K562 (cell line): ENCODE measurements around the gene DBNDD2. TPM values are rescaled to one million over a fixed set of nuclear protein-coding genes. Genes with fewer than 3 reads are reported as not detected.

Source experiments
- CBFB ChIP-seq: sonication (generic); formaldehyde crosslinking; IDR thresholded peaks from 2 replicates; pipeline ENCODE4 v1.4.0; 2020; ENCODE audit warnings: mild to moderate bottlenecking, missing genetic modification reagents
- FUS ChIP-seq: fragments of 200-400 bp; formaldehyde crosslinking; optimal IDR thresholded peaks from 2 replicates; pipeline ENCODE3; 2017; ENCODE audit warnings: low read depth, low read length
- HOXB6 ChIP-seq: fragments of 250-450 bp; sonication (Bioruptor Pico); IDR thresholded peaks from 2 replicates; pipeline ENCODE4 v1.5.1; 2022; ENCODE audit warnings: mild to moderate bottlenecking, borderline replicate concordance
- MYNN ChIP-seq, 2 experiments: sonication (generic); formaldehyde crosslinking in 1 of 2; IDR thresholded peaks; 2 replicates each; pipeline versions ENCODE4 v1.5.0 to v1.6.1; 2016 to 2020; ENCODE audit warnings: antibody characterized with exemption in 1 of 2, missing genetic modification reagents in 1 of 2
- NFE2L1 ChIP-seq: fragments of 450-650 bp; IDR thresholded peaks from 2 replicates; pipeline ENCODE4 v1.6.1; 2016; ENCODE audit warnings: missing genetic modification characterization, low read depth, mild to moderate bottlenecking, missing compliant biosample characterization, moderate library complexity, borderline replicate concordance
- POLR2B ChIP-seq: fragments of 450-650 bp; IDR thresholded peaks from 2 replicates; pipeline ENCODE4 v1.6.1; 2018; ENCODE audit warnings: low read depth; ENCODE audit not compliant: partially characterized antibody
- PTRF ChIP-seq: fragments of 450-650 bp; IDR thresholded peaks from 2 replicates; pipeline ENCODE4 v1.6.1; 2016; ENCODE audit warnings: mild to moderate bottlenecking, missing genetic modification characterization, missing compliant biosample characterization
- RB1 ChIP-seq: fragments of 450-650 bp; IDR thresholded peaks from 2 replicates; pipeline ENCODE4 v1.6.1; 2017; ENCODE audit warnings: low read depth, mild to moderate bottlenecking
- SP1 ChIP-seq: sonication (generic); formaldehyde crosslinking; IDR thresholded peaks from 2 replicates; pipeline ENCODE4 v1.8.1; 2022; ENCODE audit warnings: mild to moderate bottlenecking, missing genetic modification reagents
- TAF9B ChIP-seq: fragments of 450-650 bp; IDR thresholded peaks from 2 replicates; pipeline ENCODE4 v1.6.1; 2018; ENCODE audit warnings: mild to moderate bottlenecking; ENCODE audit not compliant: partially characterized antibody
- TEAD1 ChIP-seq, 2 experiments: fragments of 450-650 bp in 1 of 2; sonication (generic) in 1 of 2; formaldehyde crosslinking; IDR thresholded peaks; 2 replicates each; pipeline versions ENCODE4 v1.4.0 to v1.8.0; 2020 to 2022; ENCODE audit warnings: mild to moderate bottlenecking in 2 of 2, missing genetic modification reagents in 1 of 2
- ZFP30 ChIP-seq: fragments of 250-450 bp; sonication (Bioruptor Pico); IDR thresholded peaks from 2 replicates; pipeline ENCODE4 v1.8.0; 2022; ENCODE audit warnings: moderate library complexity, mild to moderate bottlenecking, inconsistent platforms, borderline replicate concordance
- ZKSCAN1 ChIP-seq: fragments of 150-350 bp; IDR thresholded peaks from 2 replicates; pipeline ENCODE4 v1.6.1; 2016; ENCODE audit warnings: low read depth, low read length
- ZNF232 ChIP-seq: sonication (generic); formaldehyde crosslinking; IDR thresholded peaks from 2 replicates; pipeline ENCODE4 v1.8.0; 2022; ENCODE audit warnings: mild to moderate bottlenecking, missing genetic modification reagents
- ZNF24 ChIP-seq: fragments of 450-650 bp; IDR thresholded peaks from 2 replicates; pipeline ENCODE4 v1.6.1; 2016
- ZNF707 ChIP-seq: fragments of 250-450 bp; sonication (Bioruptor Pico); conservative IDR thresholded peaks from 2 replicates; pipeline ENCODE4 v1.8.0; 2022; ENCODE audit warnings: inconsistent platforms, mild to moderate bottlenecking, moderate library complexity
- ZNF785 ChIP-seq: fragments of 250-450 bp; sonication (Bioruptor Pico); IDR thresholded peaks from 2 replicates; pipeline ENCODE4 v1.4.0; 2020; ENCODE audit warnings: mild to moderate bottlenecking
- polyA plus RNA-seq, 8 experiments: library from polyadenylated mRNA; depleted of rRNA in 4 of 8; stranded (reverse) in 5 of 8; unstranded in 3 of 8; fragments of >200 nt; fragmentation: Nextera tagmentation in 2 of 8; fragmentation: Illumina TruSeq in 1 of 8; extraction: Ambion mirVana in 2 of 8; extraction: Trizol in 1 of 8; gene quantifications; 2 replicates each; pipeline versions ENCODE4 v1.2.1 to v1.2.3, GENCODE V29; 2011 to 2014; ENCODE audit warnings: inconsistent platforms in 1 of 8, missing spikeins in 1 of 8
- total RNA-seq, 7 experiments: library from RNA; depleted of rRNA in 6 of 7; stranded (reverse); fragments of >200 nt in 6 of 7; fragmentation: Illumina TruSeq in 2 of 7; extraction: Trizol in 2 of 7; gene quantifications; 2 replicates each; pipeline versions ENCODE4 v1.2.1 to v1.2.3, GENCODE V29; 2011 to 2021; ENCODE audit warnings: low replicate concordance in 1 of 7
- TF ChIP-seq, protein P1 (sequence below), 3 experiments: IDR thresholded peaks in 2 of 3; conservative IDR thresholded peaks in 1 of 3; 2 replicates each; pipeline ENCODE4 v1.5.1; 2011 to 2012; ENCODE audit warnings: low read length in 3 of 3, mild to moderate bottlenecking in 3 of 3, control low read depth in 2 of 3, improper control_type of control experiment in 1 of 3, inconsistent platforms in 1 of 3, low read depth in 1 of 3, mixed read lengths in 1 of 3, moderate library complexity in 1 of 3; ENCODE audit not compliant: insufficient read depth in 2 of 3
- TF ChIP-seq, protein P2 (sequence below), 2 experiments: fragments of 450-650 bp; formaldehyde crosslinking in 1 of 2; IDR thresholded peaks; 2 replicates each; pipeline versions ENCODE4 v1.4.0 to v1.6.1; 2014 to 2020; ENCODE audit warnings: mild to moderate bottlenecking in 2 of 2, borderline replicate concordance in 1 of 2, low read depth in 1 of 2

DBNDD2 gene
- total and polyA plus RNA-seq, 9 of the 15 experiments (the other 6 are each of a cell fraction or from before 2014, with no cell fraction given) = 12.8 to 64.0 (median 35.8) TPM

DNA sequence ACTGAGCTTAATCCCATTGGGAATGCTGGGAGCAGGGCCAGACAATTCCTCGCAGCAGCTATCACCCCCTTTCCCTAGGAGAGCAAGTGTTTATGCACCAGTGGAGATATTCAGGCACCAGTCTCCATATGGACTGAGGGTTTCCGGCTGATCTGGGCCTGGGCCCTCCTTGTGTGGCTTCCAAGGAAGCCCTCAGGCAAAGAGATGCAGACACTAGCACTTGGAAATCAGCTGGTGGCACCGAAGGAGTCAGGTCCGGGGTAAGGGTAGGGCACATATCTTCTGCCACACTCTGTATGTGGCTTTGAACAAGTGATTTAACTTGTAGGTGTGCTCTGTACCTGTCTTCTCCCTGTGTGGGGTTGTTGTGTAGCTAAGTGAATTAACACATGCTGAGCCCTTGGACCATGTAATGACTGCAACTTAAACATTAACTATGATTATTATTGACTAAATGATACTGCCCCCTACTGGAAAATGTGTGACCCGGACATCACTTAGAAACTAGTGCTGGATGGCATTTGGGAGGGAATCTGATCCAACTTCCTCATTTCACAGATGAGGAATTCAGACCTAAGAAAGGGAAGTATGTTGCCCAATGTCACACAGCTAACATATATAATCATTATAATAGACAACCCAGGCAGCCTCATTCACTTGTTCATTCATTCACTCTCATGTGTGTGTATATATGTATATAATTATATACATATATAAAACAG, 42.2 kb downstream of the DBNDD2 start (continued):
- TF ChIP-seq NFE2L1 (tag) (no peak), TEAD1 (CRISPR knock-in tag; IDR thresholded peaks at IDR 0.05) (0 out of 4 replicates have a peak, but pooled peaks of 1 of the 2 experiments have one; percentile 45), FUS (no peak), ZNF707 (no peak), RB1 (peak; percentile 22; the same call in 1 of the 2 replicates), ZFP30 (CRISPR knock-in tag) (no peak), CBFB (CRISPR knock-in tag) (no peak), TAF9B (no peak), MYNN (IDR thresholded peaks at IDR 0.05) (no peak), MYNN (CRISPR knock-in tag; IDR thresholded peaks at IDR 0.05) (no peak), ZNF785 (no peak), HOXB6 (CRISPR knock-in tag) (no peak), ZNF24 (peak; percentile 24; the same call in 1 of the 2 replicates), ZNF232 (no peak), POLR2B (no peak), ZKSCAN1 (no peak), SP1 (CRISPR knock-in tag) (no peak), PTRF (no peak)
- TF ChIP-seq, protein P1, sequence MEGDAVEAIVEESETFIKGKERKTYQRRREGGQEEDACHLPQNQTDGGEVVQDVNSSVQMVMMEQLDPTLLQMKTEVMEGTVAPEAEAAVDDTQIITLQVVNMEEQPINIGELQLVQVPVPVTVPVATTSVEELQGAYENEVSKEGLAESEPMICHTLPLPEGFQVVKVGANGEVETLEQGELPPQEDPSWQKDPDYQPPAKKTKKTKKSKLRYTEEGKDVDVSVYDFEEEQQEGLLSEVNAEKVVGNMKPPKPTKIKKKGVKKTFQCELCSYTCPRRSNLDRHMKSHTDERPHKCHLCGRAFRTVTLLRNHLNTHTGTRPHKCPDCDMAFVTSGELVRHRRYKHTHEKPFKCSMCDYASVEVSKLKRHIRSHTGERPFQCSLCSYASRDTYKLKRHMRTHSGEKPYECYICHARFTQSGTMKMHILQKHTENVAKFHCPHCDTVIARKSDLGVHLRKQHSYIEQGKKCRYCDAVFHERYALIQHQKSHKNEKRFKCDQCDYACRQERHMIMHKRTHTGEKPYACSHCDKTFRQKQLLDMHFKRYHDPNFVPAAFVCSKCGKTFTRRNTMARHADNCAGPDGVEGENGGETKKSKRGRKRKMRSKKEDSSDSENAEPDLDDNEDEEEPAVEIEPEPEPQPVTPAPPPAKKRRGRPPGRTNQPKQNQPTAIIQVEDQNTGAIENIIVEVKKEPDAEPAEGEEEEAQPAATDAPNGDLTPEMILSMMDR (IDR thresholded peaks at IDR 0.05 in 2 of 3, conservative IDR thresholded peaks at IDR 0.05 in 1 of 3; ENCODE audit: insufficient read depth in 2 of 3, low read depth in 1 of 3, low read length in 3 of 3) = peak; percentile 63 to 81 (median 77)
- TF ChIP-seq, protein P2, sequence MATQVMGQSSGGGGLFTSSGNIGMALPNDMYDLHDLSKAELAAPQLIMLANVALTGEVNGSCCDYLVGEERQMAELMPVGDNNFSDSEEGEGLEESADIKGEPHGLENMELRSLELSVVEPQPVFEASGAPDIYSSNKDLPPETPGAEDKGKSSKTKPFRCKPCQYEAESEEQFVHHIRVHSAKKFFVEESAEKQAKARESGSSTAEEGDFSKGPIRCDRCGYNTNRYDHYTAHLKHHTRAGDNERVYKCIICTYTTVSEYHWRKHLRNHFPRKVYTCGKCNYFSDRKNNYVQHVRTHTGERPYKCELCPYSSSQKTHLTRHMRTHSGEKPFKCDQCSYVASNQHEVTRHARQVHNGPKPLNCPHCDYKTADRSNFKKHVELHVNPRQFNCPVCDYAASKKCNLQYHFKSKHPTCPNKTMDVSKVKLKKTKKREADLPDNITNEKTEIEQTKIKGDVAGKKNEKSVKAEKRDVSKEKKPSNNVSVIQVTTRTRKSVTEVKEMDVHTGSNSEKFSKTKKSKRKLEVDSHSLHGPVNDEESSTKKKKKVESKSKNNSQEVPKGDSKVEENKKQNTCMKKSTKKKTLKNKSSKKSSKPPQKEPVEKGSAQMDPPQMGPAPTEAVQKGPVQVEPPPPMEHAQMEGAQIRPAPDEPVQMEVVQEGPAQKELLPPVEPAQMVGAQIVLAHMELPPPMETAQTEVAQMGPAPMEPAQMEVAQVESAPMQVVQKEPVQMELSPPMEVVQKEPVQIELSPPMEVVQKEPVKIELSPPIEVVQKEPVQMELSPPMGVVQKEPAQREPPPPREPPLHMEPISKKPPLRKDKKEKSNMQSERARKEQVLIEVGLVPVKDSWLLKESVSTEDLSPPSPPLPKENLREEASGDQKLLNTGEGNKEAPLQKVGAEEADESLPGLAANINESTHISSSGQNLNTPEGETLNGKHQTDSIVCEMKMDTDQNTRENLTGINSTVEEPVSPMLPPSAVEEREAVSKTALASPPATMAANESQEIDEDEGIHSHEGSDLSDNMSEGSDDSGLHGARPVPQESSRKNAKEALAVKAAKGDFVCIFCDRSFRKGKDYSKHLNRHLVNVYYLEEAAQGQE (IDR thresholded peaks at IDR 0.05; ENCODE audit: borderline replicate concordance) = peak; percentile 52; the same call in 1 of the 2 replicates
- TF ChIP-seq, protein P2 (CRISPR knock-in tag; IDR thresholded peaks at IDR 0.05; ENCODE audit: low read depth) = no peak
